Prostate gland (tissue), 2 donors: ENCODE results near the gene WDR4.

Experiments
- POLR2A ChIP-seq: fragments of 450-650 bp; IDR thresholded peaks from one replicate; pipeline ENCODE4 v1.6.1; 2016; ENCODE audit warnings: antibody characterized with exemption, mild to moderate bottlenecking
- POLR2AphosphoS5 ChIP-seq: sonication (generic); formaldehyde crosslinking; IDR thresholded peaks from one replicate; pipeline ENCODE4 v1.6.1; 2017; ENCODE audit warnings: antibody characterized with exemption
- TF ChIP-seq, protein P1 (sequence below), 4 experiments: fragments of 200-600 bp in 2 of 4; fragments of 450-650 bp in 2 of 4; sonication (generic) in 2 of 4; IDR thresholded peaks; 1 replicate in 3 of 4; 2 replicates in 1 of 4; pipeline ENCODE4 v1.5.1; 2016 to 2019; ENCODE audit warnings: antibody characterized with exemption in 4 of 4, mild to moderate bottlenecking in 2 of 4, moderate library complexity in 2 of 4

DNA sequence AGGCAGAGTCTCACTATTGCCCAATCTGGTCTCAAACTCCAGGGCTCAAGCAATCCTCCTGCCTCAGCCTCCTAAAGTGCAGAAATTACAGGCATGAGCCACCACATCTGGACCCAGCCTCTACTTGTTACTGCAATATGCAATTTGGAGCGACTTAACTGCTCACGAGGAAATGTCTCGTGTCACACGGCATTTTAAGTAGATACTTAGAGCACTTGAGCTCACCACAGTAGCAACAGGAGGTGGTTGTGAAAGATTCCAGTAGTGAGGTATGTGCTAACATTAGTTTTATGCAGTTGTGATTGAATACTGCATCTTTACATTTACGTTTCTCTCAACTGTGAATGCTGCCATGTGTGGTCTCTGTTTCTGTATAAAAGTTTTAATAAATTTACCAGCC, 8.0 kb upstream of the WDR4 start:
- TF ChIP-seq, protein P1, sequence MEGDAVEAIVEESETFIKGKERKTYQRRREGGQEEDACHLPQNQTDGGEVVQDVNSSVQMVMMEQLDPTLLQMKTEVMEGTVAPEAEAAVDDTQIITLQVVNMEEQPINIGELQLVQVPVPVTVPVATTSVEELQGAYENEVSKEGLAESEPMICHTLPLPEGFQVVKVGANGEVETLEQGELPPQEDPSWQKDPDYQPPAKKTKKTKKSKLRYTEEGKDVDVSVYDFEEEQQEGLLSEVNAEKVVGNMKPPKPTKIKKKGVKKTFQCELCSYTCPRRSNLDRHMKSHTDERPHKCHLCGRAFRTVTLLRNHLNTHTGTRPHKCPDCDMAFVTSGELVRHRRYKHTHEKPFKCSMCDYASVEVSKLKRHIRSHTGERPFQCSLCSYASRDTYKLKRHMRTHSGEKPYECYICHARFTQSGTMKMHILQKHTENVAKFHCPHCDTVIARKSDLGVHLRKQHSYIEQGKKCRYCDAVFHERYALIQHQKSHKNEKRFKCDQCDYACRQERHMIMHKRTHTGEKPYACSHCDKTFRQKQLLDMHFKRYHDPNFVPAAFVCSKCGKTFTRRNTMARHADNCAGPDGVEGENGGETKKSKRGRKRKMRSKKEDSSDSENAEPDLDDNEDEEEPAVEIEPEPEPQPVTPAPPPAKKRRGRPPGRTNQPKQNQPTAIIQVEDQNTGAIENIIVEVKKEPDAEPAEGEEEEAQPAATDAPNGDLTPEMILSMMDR (IDR thresholded peaks at IDR 0.05), result no peak
- TF ChIP-seq POLR2A (no peak), POLR2AphosphoS5 (no peak)
